ENCODE results near the gene FAM169A.

The FAM169A gene

GRCh38 chr5:74850789-74851425 lies 15.3 kb downstream of the FAM169A start:
- DNase-seq (ENCODE audit: low spot score): no peak
- H3K27ac ChIP-seq: no peak overlapping the region
- TF ChIP-seq CTCF (IDR thresholded peaks at IDR 0.05): no peak
- no peak overlapping the region for H3K4me3 ChIP-seq

GRCh38 chr5:74850030-74850429 lies 16.2 kb downstream of the FAM169A start:
- no peak overlapping the region for H3K27ac ChIP-seq
- TF ChIP-seq CTCF (IDR thresholded peaks at IDR 0.05): no peak
- DNase-seq (ENCODE audit: low spot score): no peak
- H3K4me3 ChIP-seq: no peak overlapping the region

DNA sequence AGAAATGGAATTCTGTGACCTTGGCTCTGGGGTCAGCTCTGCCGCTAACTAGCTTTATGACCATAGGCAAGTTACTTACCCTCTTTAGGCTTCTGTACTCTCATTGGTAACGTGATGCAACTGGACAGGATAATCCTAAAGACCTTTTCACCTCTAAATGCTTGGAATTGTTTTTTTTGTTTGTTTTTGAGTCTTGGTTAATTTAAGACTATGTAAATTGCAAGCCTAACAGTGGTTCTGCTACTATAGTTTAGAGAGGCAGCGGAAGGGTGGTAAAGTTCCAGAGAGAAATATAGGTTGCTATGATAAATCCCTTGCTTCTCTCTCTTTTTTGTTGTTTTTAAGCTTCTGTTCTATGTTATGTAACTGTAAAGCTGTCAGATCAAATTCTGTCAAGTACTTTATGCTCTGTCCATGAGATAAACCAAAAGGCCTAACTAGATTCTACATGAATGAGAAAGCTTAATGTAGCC lies 17.6 kb downstream of the FAM169A start:
- no peak for TF ChIP-seq CTCF (IDR thresholded peaks at IDR 0.05)
- H3K4me3 ChIP-seq: no peak overlapping the region
- DNase-seq (ENCODE audit: low spot score): no peak
- no peak overlapping the region for H3K27ac ChIP-seq

- DNase-seq (ENCODE audit: low spot score): no peak
- H3K4me3 ChIP-seq: no peak overlapping the region
- TF ChIP-seq CTCF (IDR thresholded peaks at IDR 0.05): no peak
- H3K27ac ChIP-seq: no peak overlapping the region
These were observed 27.0 kb downstream of the FAM169A start for GRCh38 chr5:74839229-74839628.

DNA sequence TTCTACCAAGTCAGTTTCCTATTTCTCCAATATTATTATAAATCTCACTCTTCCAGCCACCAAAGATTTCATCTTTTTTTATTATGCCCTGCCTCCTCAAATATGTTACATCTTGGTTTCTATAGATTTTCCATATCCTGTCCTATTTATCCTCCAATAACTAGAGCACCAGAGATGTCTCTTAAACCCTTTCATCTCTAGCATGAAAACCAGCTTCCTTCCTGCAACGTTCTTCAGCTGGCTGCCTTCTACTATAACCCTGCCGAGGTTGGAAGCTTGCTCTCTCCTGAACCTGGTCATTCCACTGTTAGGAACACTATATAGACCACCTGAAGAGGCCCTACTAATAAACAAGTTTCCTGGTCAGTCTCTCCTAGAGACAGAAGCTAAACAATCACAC lies 27.9 kb downstream of the FAM169A start:
- Histone ChIP-seq H3K4me3 (no peak overlapping the region), H3K27ac (no peak overlapping the region)
- DNase-seq (ENCODE audit: low spot score): no peak
- TF ChIP-seq CTCF (IDR thresholded peaks at IDR 0.05): no peak

DNA sequence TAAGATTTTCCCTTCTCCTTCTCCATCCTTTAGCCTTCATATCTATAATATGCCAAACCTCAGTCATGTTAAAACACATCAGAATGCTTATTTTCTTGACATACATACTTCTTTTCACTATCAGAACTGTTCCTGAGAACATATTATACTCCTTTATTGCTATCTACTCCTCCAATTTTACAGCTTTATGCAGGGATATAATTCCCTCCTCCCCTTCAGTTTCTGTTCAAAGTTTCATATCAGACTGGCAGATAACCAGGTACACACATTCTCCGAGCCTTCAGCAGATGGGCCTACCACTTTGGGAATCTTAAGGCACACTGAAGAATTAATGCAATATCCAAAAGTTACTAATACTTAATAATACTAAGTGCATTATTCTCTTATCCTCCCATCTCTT lies 29.1 kb downstream of the FAM169A start:
- Histone ChIP-seq H3K4me3 (no peak overlapping the region), H3K27ac (no peak overlapping the region)
- TF ChIP-seq CTCF (IDR thresholded peaks at IDR 0.05): no peak
- DNase-seq (ENCODE audit: low spot score): no peak

DNA sequence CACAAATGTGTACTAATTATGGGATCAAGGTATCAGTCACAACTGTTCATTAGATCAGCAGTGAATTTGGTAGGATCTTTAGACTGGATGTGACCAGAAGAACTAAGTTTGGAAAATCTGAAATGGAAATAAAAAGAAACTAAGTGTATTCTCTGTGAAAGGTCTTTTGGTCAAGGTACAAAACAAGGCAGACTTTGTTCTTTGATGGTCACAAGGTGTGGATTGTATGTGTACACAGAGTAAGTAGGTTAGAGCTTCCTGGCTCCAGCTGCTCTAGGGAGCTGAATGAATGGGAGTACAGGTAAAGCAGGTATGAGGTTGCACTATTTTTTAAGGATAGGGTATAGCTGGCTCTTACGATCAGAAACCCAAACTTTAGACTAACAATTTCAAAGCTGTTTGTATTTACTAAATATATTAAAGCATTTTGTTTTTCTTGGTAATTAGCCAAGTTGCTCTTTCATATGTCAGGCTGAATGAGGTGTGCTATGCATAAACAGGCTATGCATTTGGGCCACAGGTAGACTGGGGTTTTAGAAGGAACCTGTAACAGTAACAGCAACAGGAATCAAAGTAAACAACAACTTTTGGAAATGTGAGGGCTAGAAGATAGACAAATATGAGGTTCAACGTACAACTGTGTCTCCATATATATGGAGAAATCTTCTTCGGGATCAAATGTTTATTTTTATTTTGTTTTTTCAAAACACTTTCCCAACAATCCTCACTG lies 32.5 kb downstream of the FAM169A start:
- Histone ChIP-seq H3K27ac (no peak overlapping the region), H3K4me3 (no peak overlapping the region)
- no peak for TF ChIP-seq CTCF (IDR thresholded peaks at IDR 0.05)
- DNase-seq (ENCODE audit: low spot score): no peak

All from coronary artery (tissue), 2 donors.